Kidney tubule cell (primary cell): ENCODE data around the gene ZNF428.
"Not testable (repeated sequence)": the region's sequence is repeated elsewhere in the genome, so short reads cannot be mapped to it uniquely, and the experiment has no call there.

Experiments used
- DNase-seq: peaks from one replicate; pipeline ENCODE4 v3.0.0-alpha.2; 2018; ENCODE audit warnings: low spot score

The ZNF428 gene

GRCh38 chr19:43639519-43640423, 20.3 kb upstream of the ZNF428 start, which contains the start of gene CADM4:
Gene CADM4, minus strand, starts transcription at chr19:43639850. Its CDS starts 60 bp downstream, at chr19:43639790.
- peak; percentile 28 for DNase-seq

- no peak for DNase-seq
Observed at GRCh38 chr19:43638995-43639518, 19.6 kb upstream of the ZNF428 start.

- DNase-seq, result no peak
Observed at GRCh38 chr19:43638214-43638994, 19.0 kb upstream of the ZNF428 start.

GRCh38 chr19:43636121-43636683, 16.8 kb upstream of the ZNF428 start:
- peak; percentile 20 for DNase-seq

GRCh38 chr19:43635561-43635940, 16.1 kb upstream of the ZNF428 start:
- DNase-seq, result not testable (repeated sequence)

GRCh38 chr19:43634872-43635560, 15.6 kb upstream of the ZNF428 start:
- no peak for DNase-seq

GRCh38 chr19:43634506-43634871, 15.1 kb upstream of the ZNF428 start:
- no peak for DNase-seq

GRCh38 chr19:43634068-43634467, 14.6 kb upstream of the ZNF428 start:
- DNase-seq, result no peak

- no peak for DNase-seq
Observed at GRCh38 chr19:43633520-43633919, 14.1 kb upstream of the ZNF428 start.

GRCh38 chr19:43631491-43631890, 12.1 kb upstream of the ZNF428 start:
- DNase-seq, result no peak

GRCh38 chr19:43628646-43629326, 9.4 kb upstream of the ZNF428 start:
- DNase-seq, result no peak

GRCh38 chr19:43626838-43627237, 7.4 kb upstream of the ZNF428 start:
- DNase-seq, result no peak

GRCh38 chr19:43625918-43626579, 6.6 kb upstream of the ZNF428 start:
- no peak for DNase-seq

- no peak for DNase-seq
Observed at GRCh38 chr19:43624933-43625332, 5.5 kb upstream of the ZNF428 start.

- no peak for DNase-seq
Observed at GRCh38 chr19:43623889-43624670, 4.7 kb upstream of the ZNF428 start.

GRCh38 chr19:43622956-43623355, 3.5 kb upstream of the ZNF428 start:
- DNase-seq, result no peak

- no peak for DNase-seq
Observed at GRCh38 chr19:43622070-43622469, 2.6 kb upstream of the ZNF428 start.

- DNase-seq, result no peak
Observed at GRCh38 chr19:43620061-43621001, 902 bp upstream of the ZNF428 start.

- no peak for DNase-seq
Observed at GRCh38 chr19:43618921-43619261, 538 bp downstream of the ZNF428 start.
